ENCODE data around the gene MYH15.

DNA sequence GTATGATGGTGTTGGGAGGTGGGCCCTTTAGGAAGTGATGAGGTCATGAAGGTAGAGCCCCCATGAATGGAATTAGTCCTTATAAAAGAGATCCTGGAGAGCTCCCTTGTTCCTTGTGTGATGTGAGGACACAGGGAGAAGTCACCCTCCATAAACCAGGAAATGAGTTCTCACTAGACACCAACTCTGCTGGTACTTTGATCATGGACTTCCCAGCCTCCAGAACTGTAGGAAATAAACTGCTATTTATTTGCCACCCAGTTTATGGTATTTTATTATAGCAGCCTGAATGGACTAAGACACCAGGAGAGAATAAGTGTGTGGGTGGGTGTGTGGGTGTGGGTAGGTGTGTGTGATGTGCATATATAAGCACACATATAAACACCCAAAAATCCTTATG lies 71.9 kb downstream of the MYH15 start:
- TF ChIP-seq, protein P1, sequence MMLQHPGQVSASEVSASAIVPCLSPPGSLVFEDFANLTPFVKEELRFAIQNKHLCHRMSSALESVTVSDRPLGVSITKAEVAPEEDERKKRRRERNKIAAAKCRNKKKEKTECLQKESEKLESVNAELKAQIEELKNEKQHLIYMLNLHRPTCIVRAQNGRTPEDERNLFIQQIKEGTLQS (IDR thresholded peaks at IDR 0.05), result no peak
- TF ChIP-seq, protein P2, sequence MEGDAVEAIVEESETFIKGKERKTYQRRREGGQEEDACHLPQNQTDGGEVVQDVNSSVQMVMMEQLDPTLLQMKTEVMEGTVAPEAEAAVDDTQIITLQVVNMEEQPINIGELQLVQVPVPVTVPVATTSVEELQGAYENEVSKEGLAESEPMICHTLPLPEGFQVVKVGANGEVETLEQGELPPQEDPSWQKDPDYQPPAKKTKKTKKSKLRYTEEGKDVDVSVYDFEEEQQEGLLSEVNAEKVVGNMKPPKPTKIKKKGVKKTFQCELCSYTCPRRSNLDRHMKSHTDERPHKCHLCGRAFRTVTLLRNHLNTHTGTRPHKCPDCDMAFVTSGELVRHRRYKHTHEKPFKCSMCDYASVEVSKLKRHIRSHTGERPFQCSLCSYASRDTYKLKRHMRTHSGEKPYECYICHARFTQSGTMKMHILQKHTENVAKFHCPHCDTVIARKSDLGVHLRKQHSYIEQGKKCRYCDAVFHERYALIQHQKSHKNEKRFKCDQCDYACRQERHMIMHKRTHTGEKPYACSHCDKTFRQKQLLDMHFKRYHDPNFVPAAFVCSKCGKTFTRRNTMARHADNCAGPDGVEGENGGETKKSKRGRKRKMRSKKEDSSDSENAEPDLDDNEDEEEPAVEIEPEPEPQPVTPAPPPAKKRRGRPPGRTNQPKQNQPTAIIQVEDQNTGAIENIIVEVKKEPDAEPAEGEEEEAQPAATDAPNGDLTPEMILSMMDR (IDR thresholded peaks at IDR 0.05; ENCODE audit: low read depth, low read length, missing input control), result no peak
- TF ChIP-seq GABPA (IDR thresholded peaks at IDR 0.05 in 1 of 2, conservative IDR thresholded peaks at IDR 0.05 in 1 of 2) (no peak), JUND (IDR thresholded peaks at IDR 0.05) (no peak), RAD21 (IDR thresholded peaks at IDR 0.05) (no peak), SP1 (IDR thresholded peaks at IDR 0.05) (no peak), RXRA (IDR thresholded peaks at IDR 0.05) (no peak), YY1 (IDR thresholded peaks at IDR 0.05) (no peak)
- TF ChIP-seq, protein P3, sequence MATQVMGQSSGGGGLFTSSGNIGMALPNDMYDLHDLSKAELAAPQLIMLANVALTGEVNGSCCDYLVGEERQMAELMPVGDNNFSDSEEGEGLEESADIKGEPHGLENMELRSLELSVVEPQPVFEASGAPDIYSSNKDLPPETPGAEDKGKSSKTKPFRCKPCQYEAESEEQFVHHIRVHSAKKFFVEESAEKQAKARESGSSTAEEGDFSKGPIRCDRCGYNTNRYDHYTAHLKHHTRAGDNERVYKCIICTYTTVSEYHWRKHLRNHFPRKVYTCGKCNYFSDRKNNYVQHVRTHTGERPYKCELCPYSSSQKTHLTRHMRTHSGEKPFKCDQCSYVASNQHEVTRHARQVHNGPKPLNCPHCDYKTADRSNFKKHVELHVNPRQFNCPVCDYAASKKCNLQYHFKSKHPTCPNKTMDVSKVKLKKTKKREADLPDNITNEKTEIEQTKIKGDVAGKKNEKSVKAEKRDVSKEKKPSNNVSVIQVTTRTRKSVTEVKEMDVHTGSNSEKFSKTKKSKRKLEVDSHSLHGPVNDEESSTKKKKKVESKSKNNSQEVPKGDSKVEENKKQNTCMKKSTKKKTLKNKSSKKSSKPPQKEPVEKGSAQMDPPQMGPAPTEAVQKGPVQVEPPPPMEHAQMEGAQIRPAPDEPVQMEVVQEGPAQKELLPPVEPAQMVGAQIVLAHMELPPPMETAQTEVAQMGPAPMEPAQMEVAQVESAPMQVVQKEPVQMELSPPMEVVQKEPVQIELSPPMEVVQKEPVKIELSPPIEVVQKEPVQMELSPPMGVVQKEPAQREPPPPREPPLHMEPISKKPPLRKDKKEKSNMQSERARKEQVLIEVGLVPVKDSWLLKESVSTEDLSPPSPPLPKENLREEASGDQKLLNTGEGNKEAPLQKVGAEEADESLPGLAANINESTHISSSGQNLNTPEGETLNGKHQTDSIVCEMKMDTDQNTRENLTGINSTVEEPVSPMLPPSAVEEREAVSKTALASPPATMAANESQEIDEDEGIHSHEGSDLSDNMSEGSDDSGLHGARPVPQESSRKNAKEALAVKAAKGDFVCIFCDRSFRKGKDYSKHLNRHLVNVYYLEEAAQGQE (IDR thresholded peaks at IDR 0.05), result no peak
- TF ChIP-seq, protein P4, sequence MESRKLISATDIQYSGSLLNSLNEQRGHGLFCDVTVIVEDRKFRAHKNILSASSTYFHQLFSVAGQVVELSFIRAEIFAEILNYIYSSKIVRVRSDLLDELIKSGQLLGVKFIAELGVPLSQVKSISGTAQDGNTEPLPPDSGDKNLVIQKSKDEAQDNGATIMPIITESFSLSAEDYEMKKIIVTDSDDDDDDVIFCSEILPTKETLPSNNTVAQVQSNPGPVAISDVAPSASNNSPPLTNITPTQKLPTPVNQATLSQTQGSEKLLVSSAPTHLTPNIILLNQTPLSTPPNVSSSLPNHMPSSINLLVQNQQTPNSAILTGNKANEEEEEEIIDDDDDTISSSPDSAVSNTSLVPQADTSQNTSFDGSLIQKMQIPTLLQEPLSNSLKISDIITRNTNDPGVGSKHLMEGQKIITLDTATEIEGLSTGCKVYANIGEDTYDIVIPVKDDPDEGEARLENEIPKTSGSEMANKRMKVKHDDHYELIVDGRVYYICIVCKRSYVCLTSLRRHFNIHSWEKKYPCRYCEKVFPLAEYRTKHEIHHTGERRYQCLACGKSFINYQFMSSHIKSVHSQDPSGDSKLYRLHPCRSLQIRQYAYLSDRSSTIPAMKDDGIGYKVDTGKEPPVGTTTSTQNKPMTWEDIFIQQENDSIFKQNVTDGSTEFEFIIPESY (IDR thresholded peaks at IDR 0.05), result no peak
- TF ChIP-seq, protein P5, sequence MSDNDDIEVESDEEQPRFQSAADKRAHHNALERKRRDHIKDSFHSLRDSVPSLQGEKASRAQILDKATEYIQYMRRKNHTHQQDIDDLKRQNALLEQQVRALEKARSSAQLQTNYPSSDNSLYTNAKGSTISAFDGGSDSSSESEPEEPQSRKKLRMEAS (IDR thresholded peaks at IDR 0.05), result no peak

Data from liver (tissue), 3 donors.